Astrocyte (in vitro differentiated cells and primary cell): ENCODE measurements around the gene DNAH14. TPM values are rescaled to one million over a fixed set of nuclear protein-coding genes. Genes with fewer than 3 reads are reported as not detected.

Experiments used
- DNase-seq: peaks from one replicate; pipeline ENCODE4 v3.0.0-alpha.2; 2010; ENCODE audit warnings: low read depth
- FAIRE-seq: peaks from 2 replicates; lab custom pipeline; 2011; peaks lifted over from hg19 to GRCh38; lab: Jason Lieb, UNC
- H2AFZ ChIP-seq: 2 replicates; pipeline ENCODE4 v1.6.0; 2012; ENCODE audit warnings: low read depth, low read length, inconsistent platforms
- H3K27ac ChIP-seq: 2 replicates; pipeline ENCODE4 v1.5.1; 2011; ENCODE audit warnings: low read depth, low read length, inconsistent platforms
- H3K27me3 ChIP-seq: 2 replicates; pipeline ENCODE4 v1.6.0; 2011; ENCODE audit warnings: low read length, inconsistent platforms; ENCODE audit not compliant: insufficient read depth
- H3K36me3 ChIP-seq: 2 replicates; pipeline ENCODE4 v1.5.1; 2011; ENCODE audit warnings: low read length, inconsistent platforms; ENCODE audit not compliant: insufficient read depth
- H3K4me1 ChIP-seq: 2 replicates; pipeline ENCODE4 v1.5.1; 2011; ENCODE audit warnings: low read length, inconsistent platforms; ENCODE audit not compliant: insufficient read depth
- H3K4me2 ChIP-seq: 2 replicates; pipeline ENCODE4 v1.6.0; 2012; ENCODE audit warnings: low read length, inconsistent platforms
- H3K4me3 ChIP-seq: 2 replicates; pipeline ENCODE4 v1.5.1; 2011; ENCODE audit warnings: low read depth, mild to moderate bottlenecking, low read length, inconsistent platforms; ENCODE audit not compliant: insufficient read depth
- H3K79me2 ChIP-seq: 2 replicates; pipeline ENCODE4 v1.6.0; 2012; ENCODE audit warnings: mild to moderate bottlenecking, low read length, inconsistent platforms; ENCODE audit not compliant: insufficient read depth
- H3K9ac ChIP-seq: 2 replicates; pipeline ENCODE4 v1.6.0; 2012; ENCODE audit warnings: mild to moderate bottlenecking, low read length, inconsistent platforms
- H3K9me3 ChIP-seq: 2 replicates; pipeline ENCODE4 v1.5.1; 2012; ENCODE audit warnings: low read depth, mild to moderate bottlenecking, low read length, inconsistent platforms; ENCODE audit not compliant: insufficient read depth
- H4K20me1 ChIP-seq: 2 replicates; pipeline ENCODE4 v1.6.0; 2012; ENCODE audit warnings: low read length, inconsistent platforms; ENCODE audit not compliant: insufficient read depth
- H3K27ac Mint-ChIP-seq: one replicate; pipeline ENCODE4 v1.8.0; 2021; ENCODE audit warnings: mild to moderate bottlenecking, mixed read lengths; ENCODE audit not compliant: unreplicated experiment
- H3K27me3 Mint-ChIP-seq: one replicate; pipeline ENCODE4 v1.8.0; 2021; ENCODE audit warnings: low read depth, mixed read lengths; ENCODE audit not compliant: unreplicated experiment
- H3K36me3 Mint-ChIP-seq: one replicate; pipeline ENCODE4 v1.8.0; 2021; ENCODE audit warnings: low read depth, mixed read lengths; ENCODE audit not compliant: unreplicated experiment
- H3K4me1 Mint-ChIP-seq: one replicate; pipeline ENCODE4 v1.8.0; 2021; ENCODE audit warnings: low read depth, mixed read lengths; ENCODE audit not compliant: unreplicated experiment
- H3K4me3 Mint-ChIP-seq: one replicate; pipeline ENCODE4 v1.8.0; 2021; ENCODE audit warnings: mild to moderate bottlenecking, moderate library complexity, mixed read lengths; ENCODE audit not compliant: unreplicated experiment
- H3K9me3 Mint-ChIP-seq: one replicate; pipeline ENCODE4 v1.8.0; 2021; ENCODE audit warnings: mild to moderate bottlenecking, mixed read lengths; ENCODE audit not compliant: unreplicated experiment
- CTCF ChIP-seq: IDR thresholded peaks from 2 replicates; pipeline ENCODE4 v1.5.1; 2011; ENCODE audit warnings: low read depth, mild to moderate bottlenecking, inconsistent platforms, low read length, moderate library complexity; ENCODE audit not compliant: insufficient read depth
- EZH2 ChIP-seq: IDR thresholded peaks from 2 replicates; pipeline ENCODE4 v1.6.1; 2012; ENCODE audit warnings: mild to moderate bottlenecking, low read length, inconsistent platforms; ENCODE audit not compliant: insufficient read depth
- total RNA-seq: library from RNA; stranded (reverse); gene quantifications from 2 replicates; pipeline ENCODE4 v1.2.1, GENCODE V29; 2021

The DNAH14 gene
- total RNA-seq, 1 donor from 2014 or later = 21.2 TPM

- H3K9me3 Mint-ChIP-seq = peaks cover 4% of the 10 kb centered on the region
- Histone ChIP-seq H3K27me3 (no peaks in the 10 kb centered on the region), H3K9ac (no peak overlapping the region), H3K4me2 (no peak overlapping the region), H3K79me2 (no peaks in the 10 kb centered on the region), H4K20me1 (no peaks in the 10 kb centered on the region), H3K36me3 (no peaks in the 10 kb centered on the region), H3K4me3 (no peak overlapping the region), H3K4me1 (no peaks in the 10 kb centered on the region), H2AFZ (no peak overlapping the region), H3K9me3 (no peaks in the 10 kb centered on the region), H3K27ac (no peak overlapping the region)
- no peak overlapping the region for H3K4me3 Mint-ChIP-seq
- H3K27ac Mint-ChIP-seq = no peak overlapping the region
- no peaks in the 10 kb centered on the region for H3K4me1 Mint-ChIP-seq
- H3K36me3 Mint-ChIP-seq = no peaks in the 10 kb centered on the region
- no peaks in the 10 kb centered on the region for H3K27me3 Mint-ChIP-seq
- TF ChIP-seq CTCF (no peak), EZH2 (no peak)
- DNase-seq (no peak), FAIRE-seq (no peak)
These were observed 222.6 kb downstream of the DNAH14 start for GRCh38 chr1:225152061-225152460.

GRCh38 chr1:225155555-225155954 lies 226.1 kb downstream of the DNAH14 start:
- no peaks in the 10 kb centered on the region for H3K4me1 Mint-ChIP-seq
- FAIRE-seq (no peak), DNase-seq (no peak)
- H3K4me1 ChIP-seq = no peaks in the 10 kb centered on the region
- H3K9ac ChIP-seq = no peak overlapping the region
- H3K27me3 Mint-ChIP-seq = no peaks in the 10 kb centered on the region
- H3K9me3 ChIP-seq = no peaks in the 10 kb centered on the region
- no peak overlapping the region for H3K27ac ChIP-seq
- TF ChIP-seq EZH2 = no peak
- TF ChIP-seq CTCF = no peak
- H4K20me1 ChIP-seq = no peaks in the 10 kb centered on the region
- no peaks in the 10 kb centered on the region for H3K36me3 ChIP-seq
- no peak overlapping the region for H2AFZ ChIP-seq
- no peaks in the 10 kb centered on the region for H3K79me2 ChIP-seq
- H3K36me3 Mint-ChIP-seq = no peaks in the 10 kb centered on the region
- no peak overlapping the region for H3K27ac Mint-ChIP-seq
- H3K4me3 ChIP-seq = no peak overlapping the region
- H3K9me3 Mint-ChIP-seq = peaks cover 2% of the 10 kb centered on the region
- no peak overlapping the region for H3K4me3 Mint-ChIP-seq
- H3K27me3 ChIP-seq = no peaks in the 10 kb centered on the region
- H3K4me2 ChIP-seq = no peak overlapping the region

GRCh38 chr1:225156254-225156653 lies 226.8 kb downstream of the DNAH14 start:
- no peaks in the 10 kb centered on the region for H3K9me3 ChIP-seq
- no peaks in the 10 kb centered on the region for H3K36me3 ChIP-seq
- no peak overlapping the region for H3K4me3 Mint-ChIP-seq
- no peak overlapping the region for H3K4me3 ChIP-seq
- no peaks in the 10 kb centered on the region for H3K4me1 ChIP-seq
- no peak overlapping the region for H3K27ac ChIP-seq
- H3K9ac ChIP-seq = no peak overlapping the region
- TF ChIP-seq EZH2 (no peak), CTCF (no peak)
- no peak overlapping the region for H2AFZ ChIP-seq
- H3K4me1 Mint-ChIP-seq = no peaks in the 10 kb centered on the region
- H4K20me1 ChIP-seq = no peaks in the 10 kb centered on the region
- peaks cover 2% of the 10 kb centered on the region for H3K9me3 Mint-ChIP-seq
- no peaks in the 10 kb centered on the region for H3K27me3 ChIP-seq
- FAIRE-seq (no peak), DNase-seq (peak; percentile 67)
- H3K79me2 ChIP-seq = no peaks in the 10 kb centered on the region
- H3K36me3 Mint-ChIP-seq = no peaks in the 10 kb centered on the region
- H3K27me3 Mint-ChIP-seq = no peaks in the 10 kb centered on the region
- H3K4me2 ChIP-seq = no peak overlapping the region
- no peak overlapping the region for H3K27ac Mint-ChIP-seq
